Fibroblast of gingiva (primary cell): ENCODE measurements around the gene ABCF1.
"Not testable (repeated sequence)": the region's sequence is repeated elsewhere in the genome, so short reads cannot be mapped to it uniquely, and the experiment has no call there.

ENCODE experiments used
- DNase-seq: peaks from one replicate; pipeline ENCODE4 v3.0.0-alpha.2; 2011; ENCODE audit warnings: low read depth

Gene ABCF1

DNA sequence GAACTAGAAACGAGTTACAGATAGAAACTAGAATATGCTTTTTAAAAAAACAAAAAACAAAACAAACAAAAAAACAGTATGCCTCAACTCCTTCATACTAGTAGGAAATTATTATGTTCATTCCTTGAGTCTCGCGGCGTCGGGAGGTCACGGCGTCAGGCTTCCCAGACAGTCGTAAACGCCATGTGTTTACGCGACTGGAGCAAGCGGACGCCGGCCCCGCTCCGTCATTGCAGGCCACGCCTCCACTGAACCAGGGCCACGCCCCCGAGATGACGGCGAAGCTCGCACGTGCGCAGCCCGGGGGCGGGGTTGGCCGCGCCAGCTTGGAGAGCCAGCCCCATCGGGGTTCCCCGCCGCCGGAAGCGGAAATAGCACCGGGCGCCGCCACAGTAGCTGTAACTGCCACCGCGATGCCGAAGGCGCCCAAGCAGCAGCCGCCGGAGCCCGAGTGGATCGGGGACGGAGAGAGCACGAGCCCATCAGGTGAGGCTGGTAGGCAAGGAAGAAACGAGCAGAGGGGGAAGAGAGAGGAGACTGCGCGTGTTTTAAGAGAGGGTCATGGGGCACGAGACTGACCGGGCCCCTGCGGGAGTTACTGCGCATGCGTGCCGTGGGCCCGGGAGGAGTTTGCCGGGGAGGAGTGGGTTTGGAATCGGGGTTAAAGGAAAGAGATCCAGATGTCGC lies at the start of gene ABCF1:
Gene ABCF1, plus strand, starts transcription at position 368 of the 687 bp plus-strand sequence. Its CDS starts 46 bp downstream, at position 414.
- DNase-seq, result peak; percentile 97

DNA sequence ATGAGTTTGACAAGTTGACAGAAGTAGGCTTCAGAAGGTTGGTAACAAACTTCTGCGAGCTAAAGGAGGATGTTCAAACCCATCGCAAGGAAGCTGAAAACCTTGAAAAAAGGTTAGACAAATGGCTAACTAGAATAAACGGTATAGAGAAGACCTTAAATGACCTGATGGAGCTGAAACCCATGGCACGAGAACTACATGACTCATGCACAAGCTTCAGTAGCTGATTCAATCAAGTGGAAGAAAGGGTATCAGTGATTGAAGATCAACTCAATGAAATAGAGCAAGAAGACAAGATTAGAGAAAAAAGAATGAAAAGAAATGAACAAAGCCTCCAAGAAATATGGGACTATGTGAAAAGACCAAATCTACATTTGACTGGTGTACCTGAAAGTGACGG lies 49.3 kb upstream of the ABCF1 start:
- DNase-seq, result not testable (repeated sequence)

DNA sequence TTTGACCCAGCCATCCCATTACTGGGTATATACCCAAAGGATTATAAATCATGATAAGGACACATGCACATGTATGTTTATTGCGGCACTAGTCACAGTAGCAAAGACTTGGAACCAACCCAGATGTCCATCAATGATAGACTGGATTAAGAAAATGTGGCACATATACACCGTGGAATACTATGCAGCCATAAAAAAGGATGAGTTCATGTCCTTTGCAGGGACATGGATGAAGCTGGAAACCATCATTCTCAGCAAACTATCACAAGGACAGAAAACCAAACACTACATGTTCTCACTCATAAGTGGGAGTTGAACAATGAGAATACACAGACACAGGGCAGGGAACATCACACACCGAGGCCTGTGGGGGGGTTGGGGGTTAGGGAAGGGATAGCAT lies 44.8 kb upstream of the ABCF1 start:
- DNase-seq, result not testable (repeated sequence)

DNA sequence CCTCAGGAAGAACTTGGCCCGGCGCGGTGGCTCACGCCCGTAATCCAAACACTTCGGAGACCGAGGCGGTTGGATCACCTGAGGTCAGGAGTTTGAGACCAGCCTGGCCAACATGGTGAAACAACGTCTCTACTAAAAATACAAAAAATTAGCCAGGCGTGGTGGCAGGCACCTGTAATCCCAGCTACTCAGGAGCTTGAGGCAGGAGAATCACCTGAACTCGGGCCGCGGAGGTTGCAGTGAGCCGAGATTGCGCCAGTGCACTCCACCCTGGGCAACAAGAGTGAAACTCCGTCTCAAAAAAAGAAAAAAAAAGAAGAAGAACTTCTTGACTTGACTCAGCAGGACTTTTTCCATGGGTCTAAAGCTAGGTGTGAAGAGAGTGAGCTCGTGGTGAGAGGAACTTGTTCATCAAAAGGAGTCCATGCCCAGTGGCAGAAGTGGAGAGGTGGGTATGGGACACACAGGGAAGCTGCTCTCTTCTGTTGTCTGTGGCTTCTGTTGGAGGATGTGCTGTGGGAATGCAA lies 41.8 kb upstream of the ABCF1 start:
- not testable (repeated sequence) for DNase-seq

DNA sequence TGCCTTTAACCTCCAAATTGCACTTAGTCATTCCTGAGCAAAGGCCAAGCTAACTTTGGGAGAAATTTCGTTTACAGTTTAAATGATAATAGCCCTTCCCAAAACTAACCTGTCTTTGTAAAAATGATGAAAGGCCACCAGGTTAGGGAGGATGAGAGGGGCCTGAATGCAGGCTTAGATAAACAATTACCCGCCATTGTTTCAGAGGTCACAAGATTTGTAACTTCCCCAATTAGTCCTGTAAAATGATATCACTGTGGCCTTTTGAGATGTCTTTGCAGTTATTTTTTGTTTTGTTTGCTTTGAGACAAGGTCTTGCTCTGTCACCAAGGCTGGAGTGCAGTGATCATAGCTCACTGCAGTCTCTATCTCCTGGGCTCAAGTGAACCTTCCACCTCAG lies 41.2 kb upstream of the ABCF1 start:
- no peak for DNase-seq

DNA sequence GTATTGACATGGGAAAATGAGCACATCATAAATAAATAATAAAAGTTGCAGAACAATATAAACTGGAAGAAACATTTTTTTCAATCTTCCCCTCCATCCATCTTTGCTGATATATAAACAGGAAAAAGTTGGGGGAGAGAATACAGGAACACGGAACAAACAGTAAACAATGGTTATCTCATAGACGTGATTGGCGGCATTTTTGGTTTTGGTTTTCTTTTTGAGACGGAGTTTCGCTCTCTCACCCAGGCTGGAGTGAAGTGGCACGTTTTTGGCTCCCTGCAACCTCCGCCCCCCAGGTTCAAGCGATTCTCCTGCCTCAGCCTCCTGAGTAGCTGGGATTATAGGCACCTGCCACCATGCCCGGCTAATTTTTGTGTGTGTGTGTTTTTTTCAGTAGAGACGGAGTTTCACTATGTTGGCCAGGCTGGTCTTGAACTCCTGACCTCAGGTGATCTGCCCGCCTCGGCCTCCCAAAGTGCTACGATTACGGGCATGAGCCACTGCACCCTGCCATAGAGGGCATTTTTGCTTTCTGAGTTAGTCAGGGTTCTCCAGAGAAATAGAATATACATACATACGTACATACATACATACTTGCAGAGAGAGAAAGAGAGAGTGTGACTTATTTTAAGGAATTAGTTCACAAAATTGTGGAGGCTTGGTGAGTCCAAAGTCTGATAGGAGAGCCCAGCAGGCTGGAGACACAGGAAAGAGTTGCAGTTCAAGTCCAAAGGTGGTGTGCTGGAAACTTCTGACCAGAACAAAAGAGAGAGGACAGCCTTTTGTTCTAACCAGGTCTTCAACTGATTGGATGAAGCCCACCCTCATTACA lies 37.6 kb upstream of the ABCF1 start:
- no peak for DNase-seq

DNA sequence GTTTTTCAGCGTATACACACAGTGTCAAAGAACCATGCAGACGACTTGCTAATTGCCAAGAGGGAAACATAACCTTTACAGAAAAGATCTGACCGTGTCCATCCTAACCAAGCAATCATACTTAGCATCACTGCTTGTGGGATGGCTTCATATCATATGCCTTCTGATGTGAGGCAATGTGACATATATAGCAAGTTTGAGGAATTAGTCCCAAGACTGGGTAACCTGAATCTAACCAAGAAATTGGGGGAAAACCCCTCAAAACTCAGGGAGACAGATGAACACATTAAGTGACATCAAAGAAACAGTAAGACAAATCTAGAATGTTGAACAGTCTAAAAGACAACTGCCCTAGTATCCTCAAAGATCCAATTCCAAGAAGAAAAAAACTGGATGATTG lies 33.3 kb upstream of the ABCF1 start:
- no peak for DNase-seq

DNA sequence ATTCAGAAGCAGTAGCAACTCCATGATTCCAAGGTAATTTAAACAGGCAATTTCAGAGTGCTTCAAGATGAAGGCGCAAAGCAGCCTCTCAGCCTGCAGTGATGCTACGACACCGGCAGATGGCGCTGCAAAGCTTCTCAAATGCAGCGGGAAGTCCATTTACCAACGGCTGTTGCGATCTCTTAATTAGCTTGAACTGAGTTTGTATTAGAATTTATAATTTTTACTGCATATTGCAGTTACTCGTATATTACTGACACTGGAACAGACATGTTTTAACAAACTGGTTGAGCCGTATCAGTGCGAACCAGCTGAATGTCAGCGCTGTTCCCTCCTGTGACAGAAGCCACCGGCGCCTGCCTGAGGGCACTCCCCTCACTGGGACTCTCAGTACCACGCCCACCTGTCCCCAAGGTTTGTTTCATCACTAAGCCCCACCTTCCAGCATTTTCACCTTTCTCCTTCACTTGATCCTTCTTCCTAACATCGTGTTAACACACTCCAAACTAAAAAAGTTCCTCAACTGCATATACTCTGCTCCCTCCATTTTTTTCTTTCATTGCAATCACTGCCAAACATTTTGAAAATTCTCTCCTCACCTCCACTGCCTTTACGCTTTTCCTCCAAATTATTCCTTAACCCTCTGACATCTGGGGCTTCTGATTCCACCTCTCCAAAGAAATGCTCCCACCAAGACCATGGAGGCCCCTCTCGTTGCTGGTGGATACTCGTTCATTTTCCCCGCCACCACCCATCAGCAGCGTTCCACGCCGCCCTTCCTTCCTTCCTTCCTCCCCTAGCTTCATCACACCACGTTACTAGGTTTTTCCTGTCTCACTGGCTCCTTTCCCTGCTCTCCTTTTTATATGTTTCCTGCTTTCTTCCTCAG lies 29.5 kb upstream of the ABCF1 start:
- peak; percentile 84 for DNase-seq

DNA sequence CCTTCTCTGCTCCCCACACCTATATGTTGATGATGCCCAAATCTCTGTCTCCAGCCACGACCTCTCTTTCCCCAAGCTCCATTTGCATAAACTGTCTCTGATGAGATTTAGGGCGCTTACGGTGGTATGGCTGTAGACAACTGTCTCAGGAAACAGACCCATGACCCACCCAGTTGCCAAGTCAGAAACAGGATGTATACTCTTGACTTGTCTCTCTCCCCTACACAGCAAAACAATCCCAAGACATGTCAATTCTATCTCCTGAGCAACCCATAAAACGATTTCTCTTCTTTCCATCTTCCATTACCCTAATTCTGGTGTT lies 28.9 kb upstream of the ABCF1 start:
- DNase-seq, result no peak

DNA sequence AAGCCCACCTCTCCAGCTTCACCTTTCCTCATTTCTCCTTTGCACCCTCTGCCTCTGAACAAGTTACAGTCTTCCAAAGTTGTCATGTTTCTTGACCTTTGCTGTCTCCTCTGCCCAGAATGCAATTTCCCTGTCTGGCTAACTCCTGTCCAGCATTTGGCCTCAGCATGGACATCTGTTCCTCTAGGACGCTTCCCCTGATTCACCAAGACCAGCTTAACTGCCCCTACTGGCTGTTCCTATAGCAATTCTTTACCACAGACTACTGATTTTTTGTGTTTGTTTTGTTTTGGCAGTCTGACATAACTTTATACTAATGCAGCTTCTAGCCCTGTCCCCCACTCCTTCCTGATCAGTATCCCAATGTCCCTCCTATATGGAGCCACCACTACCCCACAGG lies 28.3 kb upstream of the ABCF1 start:
- no peak for DNase-seq

DNA sequence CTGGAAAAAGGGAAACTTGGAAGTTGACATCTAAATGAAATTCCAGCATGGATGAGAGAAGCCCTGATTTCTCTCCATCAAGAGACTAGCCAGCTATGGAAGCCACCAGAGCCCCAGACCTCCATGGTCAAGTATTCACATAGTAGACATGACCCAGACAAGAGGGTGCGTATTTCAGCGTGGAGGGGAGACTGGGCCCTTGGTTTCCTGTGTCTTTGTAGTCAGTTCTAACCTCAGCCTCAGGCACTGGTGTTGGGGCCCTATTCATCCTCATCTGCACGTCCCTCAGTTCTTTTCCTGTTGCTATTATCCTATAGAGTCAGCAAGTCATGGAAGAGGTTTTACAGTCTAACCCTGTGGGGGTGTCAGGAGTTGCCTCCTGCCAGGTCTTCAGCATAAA lies 27.4 kb upstream of the ABCF1 start:
- DNase-seq, result no peak

DNA sequence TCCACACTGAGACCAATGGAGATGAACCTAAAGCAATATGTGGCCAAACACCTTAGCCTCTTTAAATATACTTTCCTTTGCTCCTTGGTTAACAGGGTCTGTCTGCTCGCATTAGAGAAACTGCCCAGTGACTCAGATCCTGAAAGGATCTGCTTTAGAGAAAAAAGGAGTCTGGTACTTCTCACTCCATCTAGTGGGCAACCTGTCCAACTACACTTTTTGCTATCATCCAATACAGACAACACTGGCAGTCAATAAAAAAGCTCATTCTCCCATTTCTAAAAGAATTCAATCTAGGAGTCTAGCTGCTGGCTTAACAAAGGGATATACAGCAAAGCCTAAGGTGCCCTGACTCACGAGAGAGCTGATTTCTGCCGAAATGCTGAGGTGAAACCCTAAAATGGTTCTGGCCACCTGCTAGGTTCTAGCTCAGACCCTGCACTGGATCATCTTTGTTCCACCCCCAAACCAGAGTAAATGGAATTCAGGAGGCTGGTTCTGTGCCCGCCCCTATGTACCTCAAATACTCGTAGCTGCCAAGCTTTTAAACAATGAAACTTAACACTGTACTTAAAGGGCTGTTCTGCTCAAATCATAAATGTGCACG lies 26.5 kb upstream of the ABCF1 start:
- peak; percentile 58 for DNase-seq

DNA sequence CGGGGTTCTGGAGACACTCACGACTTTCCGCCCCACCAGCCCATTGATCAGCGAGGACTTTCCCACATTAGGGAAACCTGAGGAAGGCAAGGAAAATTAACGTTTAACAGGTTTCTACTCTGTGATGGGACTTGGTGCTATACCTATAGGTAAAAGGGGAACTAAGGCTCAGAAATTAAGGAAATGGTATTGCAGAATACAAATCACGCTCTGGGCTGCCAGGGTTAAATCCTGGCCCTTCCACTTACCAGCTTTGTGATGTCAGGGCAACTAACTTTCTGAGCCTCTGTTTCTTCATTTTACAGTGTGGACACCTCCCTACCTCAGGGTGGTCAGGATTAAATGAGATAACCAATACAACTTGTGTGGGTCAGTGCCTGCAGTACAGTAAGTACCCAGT lies 23.8 kb upstream of the ABCF1 start:
- DNase-seq, result no peak

DNA sequence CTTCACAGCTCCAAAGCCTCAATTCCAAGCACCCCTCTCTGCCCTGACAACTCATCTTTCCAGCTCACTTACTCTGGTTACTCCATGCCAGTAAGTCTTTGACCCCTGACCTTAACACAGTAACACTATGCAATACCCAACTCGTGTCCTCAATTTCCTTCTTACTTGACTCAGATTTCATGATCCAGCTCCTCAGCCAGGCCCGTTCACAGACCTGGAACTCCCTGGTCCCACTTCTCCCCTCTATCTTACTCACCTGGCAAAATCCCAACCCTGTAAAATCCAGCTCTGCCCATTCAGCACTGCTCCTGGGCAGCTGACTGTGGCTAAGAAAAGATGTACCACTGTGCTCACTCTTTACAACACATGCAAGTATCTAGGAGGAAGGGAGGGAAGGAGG lies 22.9 kb upstream of the ABCF1 start:
- peak; percentile 75 for DNase-seq

DNA sequence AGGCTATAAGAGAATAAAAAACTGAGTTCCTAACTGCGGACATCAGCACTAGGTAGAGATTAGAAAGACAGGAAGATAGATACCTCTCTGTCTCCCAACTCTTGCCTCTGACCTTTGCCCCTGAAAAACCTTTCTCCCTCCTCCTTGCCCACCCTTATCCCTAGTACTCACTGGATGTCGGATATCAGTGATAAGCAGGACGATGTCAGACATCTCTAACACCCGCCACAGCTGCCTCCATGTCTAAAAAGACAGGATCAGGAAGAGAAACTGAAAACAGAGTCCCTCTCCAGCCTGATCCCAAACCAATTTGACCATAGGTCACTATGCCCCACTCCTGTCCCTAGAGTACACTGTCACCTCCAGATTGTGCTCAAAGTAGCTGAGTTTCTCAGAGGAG lies 16.8 kb upstream of the ABCF1 start:
- DNase-seq, result no peak

DNA sequence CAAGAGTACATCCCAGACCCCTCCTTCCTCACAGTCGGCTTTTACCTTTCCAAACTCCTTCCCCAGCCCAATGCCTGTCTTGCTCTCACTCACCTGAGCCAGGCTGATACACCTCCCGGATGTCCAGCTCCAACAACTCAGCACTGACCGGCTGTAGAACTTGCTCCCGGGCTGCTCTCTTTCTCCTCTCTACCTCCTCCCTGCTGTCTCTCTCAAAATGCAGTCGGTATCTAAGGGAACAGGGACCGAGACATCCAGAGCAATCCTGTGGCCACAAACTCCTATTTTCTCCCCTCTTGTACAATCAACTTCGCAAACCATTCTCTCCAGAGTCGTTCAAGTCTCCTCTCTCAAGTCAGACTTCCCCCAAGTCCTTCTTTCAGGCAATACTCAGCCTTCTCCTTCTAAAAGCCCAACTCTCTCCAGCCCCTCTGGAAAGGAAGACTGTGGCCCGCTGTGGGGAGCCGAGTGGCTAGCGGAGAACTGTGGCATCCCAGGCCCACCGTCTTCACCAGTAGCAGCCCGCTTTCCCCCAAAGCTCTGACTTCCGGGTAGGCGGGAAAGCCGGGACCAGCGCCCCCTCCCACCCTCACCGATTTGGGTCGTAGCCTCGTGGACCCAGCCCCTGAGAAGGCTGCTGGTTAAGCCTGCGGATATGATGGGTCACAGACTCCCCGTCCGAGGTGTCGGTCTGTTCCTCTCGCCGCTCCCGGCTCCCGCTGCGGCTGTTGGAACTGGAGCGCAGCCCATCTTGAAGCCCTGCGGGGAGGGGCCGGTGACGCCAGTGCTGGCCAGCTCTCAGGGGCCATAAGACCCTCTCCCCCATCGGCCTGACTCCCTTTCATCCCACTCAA lies 16.1 kb upstream of the ABCF1 start:
- DNase-seq, result no peak

DNA sequence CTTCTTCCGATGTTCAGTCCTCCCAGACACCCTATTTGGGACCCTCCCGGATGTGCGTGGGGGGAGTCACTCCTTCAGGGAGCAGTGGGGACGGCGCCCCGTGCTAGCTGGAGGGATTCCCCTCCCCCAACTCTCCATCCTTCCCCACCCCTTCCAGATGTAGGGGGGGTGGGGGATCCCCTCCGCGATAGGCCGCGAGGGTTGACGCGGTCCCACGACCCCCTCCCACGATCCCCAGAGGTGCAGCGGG lies 15.5 kb upstream of the ABCF1 start:
- DNase-seq, result no peak

DNA sequence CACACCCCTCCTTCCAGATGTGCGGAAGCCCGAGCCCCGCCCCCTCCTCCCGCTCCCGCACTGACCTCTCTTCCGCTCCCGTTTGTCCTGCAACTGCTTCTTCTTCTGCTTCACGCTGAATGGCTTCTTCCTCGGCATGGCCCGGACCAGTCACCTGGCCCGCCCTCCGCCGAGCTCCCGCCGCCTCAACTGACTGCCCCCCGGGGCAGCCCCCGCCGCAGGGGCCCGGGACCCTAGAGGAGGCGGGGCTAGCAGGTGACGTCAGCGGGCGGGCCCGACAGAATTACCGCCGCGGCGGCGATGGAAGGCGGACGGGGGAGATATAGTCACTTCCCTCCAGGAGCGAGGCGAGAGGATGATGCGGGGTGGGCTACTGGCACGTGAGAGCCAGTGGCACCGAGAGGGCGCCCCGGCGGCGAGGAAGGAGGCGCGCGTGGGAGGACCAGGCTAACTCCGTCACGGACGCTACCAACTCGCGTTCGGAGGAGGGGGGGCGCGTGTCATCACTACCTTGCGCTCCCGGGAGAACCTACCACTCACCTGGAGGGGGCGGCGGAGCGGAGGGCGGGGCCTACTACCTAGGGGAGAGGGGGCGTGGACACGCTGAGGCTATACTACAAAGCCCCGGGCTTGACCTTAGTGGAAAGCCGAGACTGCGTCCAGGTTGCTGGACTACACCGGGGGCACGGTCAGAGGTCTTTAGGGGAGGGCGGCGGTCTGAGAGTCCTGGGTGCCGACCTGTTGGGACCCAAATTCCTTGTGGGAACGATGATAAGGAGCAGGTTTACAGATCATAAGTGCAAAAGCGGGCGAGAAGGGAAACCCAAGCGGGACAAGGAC lies 15.0 kb upstream of the ABCF1 start, which contains the start of gene GNL1:
Gene GNL1, minus strand, starts transcription at position 424 of the 840 bp plus-strand sequence. Its CDS starts 286 bp downstream, at position 138.
- peak; percentile 86 for DNase-seq

DNA sequence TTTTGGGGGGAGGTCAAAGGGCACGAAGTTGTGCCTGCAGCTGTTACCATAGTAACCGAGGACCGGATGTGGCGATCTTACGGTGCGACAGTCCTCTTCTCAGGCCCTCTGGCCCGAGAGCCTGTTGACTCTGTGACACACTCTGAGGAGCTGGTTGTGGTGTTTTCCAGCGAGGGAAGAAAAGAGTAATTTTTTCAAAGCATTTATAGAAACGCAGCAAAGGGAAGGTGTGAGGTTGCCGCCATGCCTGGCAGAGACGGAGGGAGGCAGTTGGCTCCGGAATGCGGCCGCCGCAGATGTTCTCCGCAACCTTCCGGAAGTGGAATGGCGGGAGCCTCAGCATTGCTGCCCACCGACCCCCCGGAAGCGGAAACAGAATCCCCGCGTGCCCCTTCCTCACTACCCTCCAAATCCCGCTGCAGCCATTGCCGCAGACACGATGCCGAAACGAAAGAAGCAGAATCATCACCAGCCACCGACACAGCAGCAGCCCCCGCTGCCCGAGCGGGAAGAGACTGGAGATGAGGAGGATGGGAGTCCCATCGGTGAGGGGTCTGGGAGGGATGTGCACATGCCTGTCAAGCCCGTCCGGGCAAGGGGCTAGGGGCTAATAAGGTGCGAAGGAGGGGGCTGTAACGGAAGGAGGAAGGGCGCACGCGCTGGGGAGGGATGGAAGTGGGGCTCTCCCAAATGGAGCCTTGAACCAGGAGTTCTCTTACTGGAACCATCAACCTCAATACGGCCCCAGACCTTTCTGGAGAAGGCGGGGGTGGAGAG lies 14.1 kb upstream of the ABCF1 start, which contains the start of gene PRR3:
Gene PRR3, plus strand, starts transcription at position 390 of the 777 bp plus-strand sequence. Its CDS starts 50 bp downstream, at position 440.
- DNase-seq, result peak; percentile 93

DNA sequence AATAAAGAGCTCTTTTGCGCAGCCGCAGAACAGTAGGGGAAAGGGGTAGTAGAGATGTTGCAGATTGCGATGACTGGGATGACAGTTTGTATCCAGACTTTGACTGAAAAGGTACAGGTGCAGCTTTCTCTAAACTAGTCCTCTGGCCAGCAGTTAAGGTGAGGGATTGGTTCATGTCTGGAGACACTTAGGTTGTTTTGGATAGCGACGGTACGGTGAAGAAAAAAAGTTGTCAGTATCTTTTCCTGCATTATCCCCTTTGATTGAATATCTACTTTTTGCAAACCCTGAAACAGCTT lies 13.6 kb upstream of the ABCF1 start:
- no peak for DNase-seq
